ENCODE data around the gene RHPN2.
"Not testable (repeated sequence)": the region's sequence is repeated elsewhere in the genome, so short reads cannot be mapped to it uniquely, and the experiment has no call there.

Gene RHPN2

GRCh38 chr19:32971715-32972540 is 92.8 kb downstream of the RHPN2 start, which contains the start of the genes CEP89 and FAAP24:
Gene CEP89 (minus strand): TSS chr19:32971958. CDS start chr19:32971874, 84 bp downstream.
Gene FAAP24 (plus strand): TSS chr19:32972242. CDS start chr19:32973197, 955 bp downstream.
- DNase-seq, result peak; percentile 93

GRCh38 chr19:32971012-32971595 is 93.6 kb downstream of the RHPN2 start:
- DNase-seq, result no peak

- DNase-seq, result no peak
Measured at GRCh38 chr19:32969549-32969948, 95.1 kb downstream of the RHPN2 start.

GRCh38 chr19:32966750-32967149 is 97.9 kb downstream of the RHPN2 start:
- DNase-seq, result no peak

GRCh38 chr19:32945260-32945659 is 119.4 kb downstream of the RHPN2 start:
- no peak for DNase-seq

- DNase-seq, result not testable (repeated sequence)
Measured at GRCh38 chr19:32941273-32941672, 123.4 kb downstream of the RHPN2 start.

- no peak for DNase-seq
Measured at GRCh38 chr19:32936065-32936464, 128.6 kb downstream of the RHPN2 start.

GRCh38 chr19:32935629-32936028 is 129.1 kb downstream of the RHPN2 start:
- no peak for DNase-seq

- DNase-seq, result no peak
Measured at GRCh38 chr19:32933571-32933970, 131.1 kb downstream of the RHPN2 start.

- DNase-seq, result no peak
Measured at GRCh38 chr19:32930567-32930966, 134.1 kb downstream of the RHPN2 start.

GRCh38 chr19:32928806-32929205 is 135.9 kb downstream of the RHPN2 start:
- DNase-seq, result no peak

Data from stimulated activated CD4-positive, alpha-beta T cell treated with anti-CD3 and anti-CD28 coated beads, Interleukin-12 subunit alpha, Interleukin-12 subunit beta, amount 100 ng/mL, for 4 hours (primary cell).